Natural killer cell (primary cell): ENCODE results near the gene CCND2. TPM values are rescaled to one million over a fixed set of nuclear protein-coding genes. Genes with fewer than 3 reads are reported as not detected.

ENCODE experiments used
- ATAC-seq, 3 donors: fragments of 150-1000 bp in 2 of 3; fragments of 200-7000 bp in 1 of 3; cut with Tn5 transposase; 1 replicate in 1 of 3; 2 replicates in 2 of 3; pipeline ENCODE4 v1.10.0; 2021; ENCODE audit warnings: mild to moderate bottlenecking in 2 of 3, moderate library complexity in 2 of 3
- DNase-seq, 2 donors: peaks; one replicate each; pipeline versions ENCODE4 v3.0.0 to v3.0.0-alpha.2; 2013 to 2021; ENCODE audit warnings: mixed read lengths in 1 of 2
- H3K27ac ChIP-seq: one replicate; pipeline ENCODE4 v1.5.1; 2013; ENCODE audit warnings: mild to moderate bottlenecking, low read length
- H3K27me3 ChIP-seq: one replicate; pipeline ENCODE4 v1.6.1; 2013; ENCODE audit warnings: low read length; ENCODE audit not compliant: control insufficient read depth, insufficient read depth
- H3K36me3 ChIP-seq: one replicate; pipeline ENCODE4 v1.6.1; 2013; ENCODE audit warnings: low read length; ENCODE audit not compliant: control insufficient read depth, insufficient read depth
- H3K4me1 ChIP-seq: one replicate; pipeline ENCODE4 v1.6.1; 2013; ENCODE audit warnings: low read length; ENCODE audit not compliant: control insufficient read depth, insufficient read depth
- H3K4me3 ChIP-seq: one replicate; pipeline ENCODE4 v1.5.1; 2013; ENCODE audit warnings: low read length
- H3K9me3 ChIP-seq: one replicate; pipeline ENCODE4 v1.6.1; 2013; ENCODE audit warnings: low read length; ENCODE audit not compliant: control insufficient read depth, insufficient read depth
- H3K27ac Mint-ChIP-seq, 2 donors: one replicate each; pipeline ENCODE4 v1.8.0; 2022; ENCODE audit warnings: mild to moderate bottlenecking in 2 of 2, mixed read lengths in 2 of 2, moderate library complexity in 1 of 2
- H3K27me3 Mint-ChIP-seq, 2 donors: one replicate each; pipeline ENCODE4 v1.8.0; 2022; ENCODE audit warnings: low read depth in 2 of 2, mixed read lengths in 2 of 2
- H3K36me3 Mint-ChIP-seq: one replicate; pipeline ENCODE4 v1.8.0; 2022; ENCODE audit warnings: mixed read lengths
- H3K4me1 Mint-ChIP-seq, 2 donors: one replicate each; pipeline ENCODE4 v1.8.0; 2022; ENCODE audit warnings: mixed read lengths in 2 of 2
- H3K4me3 Mint-ChIP-seq: one replicate; pipeline ENCODE4 v1.8.0; 2022; ENCODE audit warnings: mild to moderate bottlenecking, moderate library complexity, mixed read lengths
- H3K9me3 Mint-ChIP-seq, 2 donors: one replicate each; pipeline ENCODE4 v1.8.0; 2022; ENCODE audit warnings: mixed read lengths in 2 of 2
- CTCF ChIP-seq: fragments of 200-600 bp; IDR thresholded peaks from one replicate; pipeline ENCODE4 v1.8.0; 2022; ENCODE audit warnings: antibody characterized with exemption
- WGBS: methylation state at CpG from one replicate; pipeline ENCODE4 v1.1.7; 2013; ENCODE audit warnings: missing lambda C conversion rate; ENCODE audit not compliant: insufficient coverage; 5-methylcytosine and 5-hydroxymethylcytosine counted together
- intact Hi-C: fragments of 100-400 bp; cut with micrococcal nuclease; formaldehyde crosslinking; loops from one replicate; pipeline ENCODE4 v1.14.2; 2022
- total RNA-seq, 4 donors: library from RNA; stranded (reverse); fragments of 120-200 nt in 1 of 4; gene quantifications; one replicate each; pipeline versions ENCODE4 v1.2.3 to v1.2.4, GENCODE V29; 2013 to 2022

CCND2 gene
- total RNA-seq, 3 donors from 2014 or later (not counting 1 experiment from before 2014, with no cell fraction given), result 164 to 247 (median 228) TPM

- no peak for TF ChIP-seq CTCF
- Histone ChIP-seq H3K36me3 (peaks cover 41% of the 10 kb centered on the region), H3K9me3 (no peaks in the 10 kb centered on the region), H3K27ac (peak overlapping the region; percentile 93), H3K4me1 (peaks cover 65% of the 10 kb centered on the region), H3K27me3 (no peaks in the 10 kb centered on the region), H3K4me3 (peak overlapping the region; percentile 87)
- WGBS, result 4% methylated on average over 38 of the region's 43 CpGs
- Mint-ChIP-seq H3K27me3 (no peaks in the 10 kb centered on the region), H3K27ac (peak overlapping the region; percentile 92 to 98), H3K9me3 (no peaks in the 10 kb centered on the region), H3K4me1 (peaks cover 51 to 59% of the 10 kb centered on the region in 2 donors), H3K36me3 (peaks cover 8% of the 10 kb centered on the region), H3K4me3 (peak overlapping the region; percentile 92)
- intact Hi-C loops, result no loop called here
- peak in 1 of 2 donors; percentile 57 for DNase-seq
- no peak for ATAC-seq
Measured at GRCh38 chr12:4275016-4275869, 1.7 kb downstream of the CCND2 start.

- H3K4me1 Mint-ChIP-seq, result peaks cover 57 to 62% of the 10 kb centered on the region in 2 donors
- no peak for TF ChIP-seq CTCF
- H3K4me3 ChIP-seq, result peak overlapping the region; percentile 87
- H3K9me3 ChIP-seq, result no peaks in the 10 kb centered on the region
- ATAC-seq, result no peak
- peak overlapping the region; percentile 92 for H3K4me3 Mint-ChIP-seq
- intact Hi-C loops, result loop anchor here (2.0 kb wide), 2 partner anchors 45 to 975 kb away; partner anchors contain the start of gene TIGAR
- H3K27me3 ChIP-seq, result no peaks in the 10 kb centered on the region
- H3K9me3 Mint-ChIP-seq, result no peaks in the 10 kb centered on the region
- H3K27me3 Mint-ChIP-seq, result no peaks in the 10 kb centered on the region
- peaks cover 47% of the 10 kb centered on the region for H3K36me3 ChIP-seq
- H3K27ac Mint-ChIP-seq, result peak overlapping the region; percentile 92 to 98
- 78% methylated on average over 14 of the region's 14 CpGs for WGBS
- no peak overlapping the region for H3K27ac ChIP-seq
- peak in 1 of 2 donors; percentile 25 for DNase-seq
- peaks cover 8% of the 10 kb centered on the region for H3K36me3 Mint-ChIP-seq
- peaks cover 66% of the 10 kb centered on the region for H3K4me1 ChIP-seq
Measured at GRCh38 chr12:4275870-4276301, 2.3 kb downstream of the CCND2 start.

DNA sequence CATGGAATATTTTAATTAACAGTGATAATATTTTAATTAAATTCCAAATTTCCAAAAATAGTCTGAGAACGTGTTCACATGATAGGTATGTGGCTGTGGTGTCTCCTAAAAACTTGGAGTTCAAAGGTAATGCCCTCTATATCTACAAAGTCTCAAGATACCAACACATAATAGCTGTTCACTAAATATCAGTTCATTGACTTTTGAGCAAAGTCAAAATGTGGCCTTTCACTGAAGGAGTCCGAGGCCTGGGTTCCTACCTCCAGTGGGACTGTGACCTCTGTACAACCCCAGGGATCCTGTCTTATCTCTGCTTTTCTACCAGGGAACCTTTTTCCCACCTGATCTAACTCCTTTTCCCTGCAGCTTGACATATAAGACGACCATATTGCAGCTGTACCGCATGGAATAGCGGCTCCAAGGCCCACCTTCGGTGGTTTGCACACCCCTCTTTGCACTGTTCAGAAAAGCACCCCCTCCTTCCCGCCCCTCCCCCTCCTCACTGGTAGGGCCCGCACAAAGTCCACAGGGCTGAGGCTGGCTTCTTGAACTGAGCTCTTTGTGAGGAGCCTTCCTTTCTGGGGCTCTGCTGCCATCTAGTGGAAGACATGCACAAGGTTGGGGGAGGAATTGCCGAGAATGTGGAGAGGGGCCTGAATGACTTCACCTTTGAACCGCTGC, 3.1 kb downstream of the CCND2 start:
- DNase-seq (peak; percentile 76 to 96), ATAC-seq (peak; percentile 27 to 50 (median 27))
- Mint-ChIP-seq H3K27me3 (no peaks in the 10 kb centered on the region), H3K9me3 (no peaks in the 10 kb centered on the region), H3K27ac (peak overlapping the region; percentile 92 to 98), H3K4me1 (peaks cover 59 to 61% of the 10 kb centered on the region in 2 donors), H3K4me3 (peak overlapping the region; percentile 92), H3K36me3 (peaks cover 8% of the 10 kb centered on the region)
- peaks cover 65% of the 10 kb centered on the region for H3K4me1 ChIP-seq
- intact Hi-C loops, result loop anchor here (1.0 to 2.0 kb wide), 5 partner anchors 44 to 976 kb away; partner anchors contain the start of gene TIGAR
- H3K27me3 ChIP-seq, result no peaks in the 10 kb centered on the region
- H3K9me3 ChIP-seq, result no peaks in the 10 kb centered on the region
- H3K36me3 ChIP-seq, result peaks cover 55% of the 10 kb centered on the region
- peak; percentile 80 for TF ChIP-seq CTCF
- H3K27ac ChIP-seq, result no peak overlapping the region
- 7% methylated on average over 9 of the region's 10 CpGs for WGBS
- H3K4me3 ChIP-seq, result no peak overlapping the region
